ENCODE measurements around the gene ABCA2.
"Not testable (repeated sequence)": the region's sequence is repeated elsewhere in the genome, so short reads cannot be mapped to it uniquely, and the experiment has no call there.

Gene ABCA2

DNA sequence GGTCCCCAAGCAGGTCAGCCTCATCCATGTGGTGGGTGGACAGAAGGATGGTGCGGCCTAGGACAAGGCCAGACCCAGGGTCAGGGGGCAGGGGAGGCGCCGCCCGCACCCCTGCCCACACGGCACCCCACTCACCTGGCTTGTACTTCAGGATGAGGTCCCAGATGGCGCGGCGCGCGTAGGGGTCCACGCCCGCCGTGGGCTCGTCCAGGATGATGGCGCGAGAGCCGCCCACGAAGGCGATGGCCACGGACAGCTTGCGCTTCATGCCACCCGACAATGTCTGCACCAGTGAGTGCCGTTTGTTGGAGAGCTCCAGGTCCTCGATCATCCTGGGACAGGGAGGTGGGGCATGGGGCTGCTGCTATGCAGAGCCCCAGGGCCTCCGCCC, 12.5 kb downstream of the ABCA2 start:
- DNase-seq, result no peak

GRCh38 chr9:137014776-137015539, 13.1 kb downstream of the ABCA2 start:
- no peak for DNase-seq

DNA sequence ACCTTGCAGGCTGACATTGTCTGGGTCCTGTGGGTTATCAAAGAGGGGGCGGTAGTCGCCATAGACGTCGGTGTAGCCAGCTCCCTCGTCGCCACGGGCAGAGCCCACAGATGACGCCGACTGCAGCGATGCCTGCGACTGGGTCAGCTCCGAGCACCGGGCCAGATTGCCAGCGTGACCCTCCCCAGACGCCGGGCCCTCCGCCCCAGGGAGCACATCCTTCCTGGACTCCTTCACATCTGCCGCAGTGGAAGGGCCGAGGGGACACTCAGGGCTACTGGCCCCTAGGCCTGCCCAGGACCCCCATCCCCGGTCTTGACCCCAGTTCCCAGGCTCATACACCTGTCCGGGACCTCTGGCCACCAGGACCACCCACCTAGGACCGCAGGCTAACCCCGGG, 13.9 kb downstream of the ABCA2 start:
- no peak for DNase-seq

- no peak for DNase-seq
These were observed 14.5 kb downstream of the ABCA2 start for GRCh38 chr9:137013571-137013940.

DNA sequence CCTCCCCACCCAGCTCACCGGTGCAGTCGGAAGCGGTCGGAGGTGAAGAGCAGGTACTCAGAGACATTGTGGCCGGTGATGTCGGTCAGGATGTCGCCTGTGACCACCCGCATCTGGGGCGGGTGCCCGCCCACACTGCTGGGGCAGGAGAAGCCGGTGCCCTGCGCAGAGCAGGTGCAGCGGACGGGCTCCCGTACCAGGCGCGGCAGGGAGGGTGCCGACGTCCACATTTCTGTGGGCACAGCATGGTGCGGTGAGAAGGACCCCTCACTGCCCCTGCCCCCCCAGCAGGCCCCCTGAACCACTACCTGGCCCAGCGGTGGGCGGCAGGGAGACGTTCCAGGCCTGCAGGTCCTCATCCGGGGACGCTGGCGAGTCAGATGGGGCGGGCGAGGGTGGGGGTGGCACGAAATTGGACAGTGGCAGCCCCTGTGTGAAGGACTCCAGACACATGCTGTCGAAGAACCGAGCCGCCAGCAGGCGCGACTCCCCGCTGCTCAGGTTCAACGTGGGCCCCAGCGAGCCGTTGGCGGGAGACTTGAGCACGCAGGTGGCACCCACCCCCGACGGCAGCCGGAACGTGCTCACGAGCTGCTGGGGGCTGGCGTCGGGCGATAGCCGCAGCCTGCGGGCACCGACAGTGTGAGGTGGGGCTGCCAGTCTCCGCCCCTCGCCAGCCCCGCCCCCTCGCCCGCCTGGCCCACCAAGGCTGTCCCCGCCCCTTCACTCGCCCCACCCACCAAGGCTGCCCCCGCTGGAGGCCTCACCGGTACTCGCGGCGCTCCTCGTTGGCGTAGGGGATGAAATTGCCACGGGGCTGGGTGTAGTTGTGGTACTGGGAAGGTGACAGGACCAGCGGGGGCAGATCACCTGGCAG, 15.1 kb downstream of the ABCA2 start:
- no peak for DNase-seq

DNA sequence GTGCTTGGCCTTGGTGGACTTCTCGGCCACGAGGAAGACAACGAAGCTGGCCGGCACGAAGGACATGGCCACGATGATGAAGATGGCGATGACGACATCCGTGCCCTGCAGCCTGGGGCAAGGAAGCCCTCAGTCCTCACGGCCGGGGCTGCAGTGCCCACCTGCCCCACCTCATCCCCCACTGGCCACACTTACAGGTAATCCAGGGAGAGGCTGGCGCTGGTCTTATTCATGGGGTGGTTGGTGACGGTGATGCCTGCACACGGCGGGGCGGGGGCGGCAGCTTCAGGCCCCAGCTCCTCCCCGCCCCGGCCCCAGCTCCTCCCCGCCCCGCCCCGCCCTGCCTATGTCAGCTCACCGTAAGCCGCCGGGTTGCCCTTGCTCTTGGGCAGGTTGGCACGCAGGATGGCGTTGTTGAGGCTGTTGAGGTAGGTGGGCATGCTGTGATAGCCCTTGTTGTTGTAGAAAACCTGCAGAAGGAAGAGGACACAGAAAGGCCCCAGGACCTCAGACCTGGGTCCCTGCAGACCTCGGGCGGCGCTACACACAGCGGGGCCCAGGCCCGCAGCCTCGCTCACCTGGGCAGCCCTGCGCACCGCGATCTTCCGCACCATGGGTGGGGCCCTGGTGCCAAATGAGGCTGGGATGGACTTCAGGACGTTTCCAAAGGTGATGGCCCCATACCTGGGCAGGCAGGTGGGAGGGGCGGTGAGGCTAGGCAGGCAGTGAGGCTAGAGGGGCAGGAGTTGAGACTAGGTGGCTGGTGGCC, 15.9 kb downstream of the ABCA2 start:
- DNase-seq, result no peak

DNA sequence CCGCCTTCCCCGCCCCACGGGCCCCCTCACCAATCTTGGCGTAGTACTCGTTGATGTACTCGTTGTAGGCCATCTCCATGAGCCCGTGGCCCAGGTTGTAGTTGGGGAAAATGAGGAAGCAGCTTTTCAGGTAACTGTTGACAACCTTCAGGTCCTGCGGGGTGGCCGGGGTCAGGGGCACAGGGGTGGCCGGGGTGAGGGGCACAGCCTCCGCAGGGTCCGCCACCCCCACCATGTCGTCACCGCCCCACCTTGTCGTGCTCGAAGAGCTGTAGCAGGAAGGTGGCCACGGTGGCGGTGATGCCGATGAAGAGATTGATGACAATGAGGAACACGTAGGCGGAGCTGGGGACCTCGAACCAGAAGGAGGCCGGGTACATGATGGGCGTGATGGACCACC, 16.9 kb downstream of the ABCA2 start:
- DNase-seq, result no peak

DNA sequence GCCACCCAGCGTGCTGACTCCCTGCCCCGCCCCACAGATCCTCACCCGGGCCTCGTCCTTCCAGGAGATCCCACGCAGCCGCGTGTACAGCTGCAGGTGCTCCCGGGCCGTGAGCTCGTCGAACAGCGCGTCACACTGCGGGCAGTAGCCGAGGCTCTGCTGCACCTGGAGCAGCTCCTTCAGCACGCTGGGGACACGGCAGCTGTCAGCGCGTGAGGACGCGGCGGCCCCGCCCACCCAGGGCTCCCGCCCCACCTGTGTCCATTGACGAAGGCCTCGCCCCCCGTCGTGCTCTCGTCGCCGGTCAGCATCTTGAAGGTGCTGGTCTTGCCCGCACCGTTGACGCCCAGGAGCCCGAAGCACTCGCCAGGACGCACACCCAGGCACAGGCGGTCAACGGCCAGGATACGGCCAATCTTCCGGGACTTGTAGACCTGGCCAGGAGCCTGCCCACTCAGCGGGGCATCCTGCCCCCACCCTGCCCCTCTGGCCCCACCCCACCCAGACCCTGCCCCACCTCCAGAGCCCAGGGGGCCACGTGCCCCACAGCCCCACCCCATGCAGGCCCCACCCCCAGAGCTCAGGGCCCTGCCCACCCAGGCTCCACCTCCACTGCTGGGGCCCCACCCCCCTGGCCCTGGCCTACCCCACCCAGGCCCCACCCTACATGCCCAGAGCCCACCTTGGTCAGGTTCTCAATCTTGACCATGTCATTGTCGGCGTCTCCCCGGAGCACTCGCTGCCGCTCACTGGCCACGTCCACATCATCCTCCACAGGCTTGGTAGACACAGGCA, 17.9 kb downstream of the ABCA2 start:
- no peak for DNase-seq

- DNase-seq, result no peak
These were observed 18.8 kb downstream of the ABCA2 start for GRCh38 chr9:137009217-137009616.

DNA sequence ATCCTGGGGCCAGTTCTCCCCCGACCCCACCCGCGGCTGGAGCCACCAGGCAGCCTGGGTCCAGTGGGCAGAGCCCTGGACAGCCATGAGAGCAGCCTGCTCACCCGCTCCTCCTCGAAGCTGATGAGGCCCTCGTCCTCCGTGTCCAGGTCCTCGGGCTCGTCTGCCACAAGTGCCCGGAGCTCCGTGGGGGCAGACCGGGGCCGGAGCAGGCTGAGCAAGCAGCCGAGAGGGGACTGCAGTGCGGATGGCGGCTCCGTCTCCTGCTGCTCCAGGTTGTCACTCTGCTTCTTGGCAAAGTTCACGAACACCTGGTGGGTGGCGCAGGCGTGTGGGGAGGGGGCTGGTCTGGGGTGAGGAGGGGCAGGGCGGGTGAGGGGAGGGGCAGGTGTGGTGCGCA, 19.7 kb downstream of the ABCA2 start:
- no peak for DNase-seq

- DNase-seq, result no peak
These were observed 20.2 kb downstream of the ABCA2 start for GRCh38 chr9:137007816-137008270.

GRCh38 chr9:137007108-137007815, 20.8 kb downstream of the ABCA2 start:
- no peak for DNase-seq

DNA sequence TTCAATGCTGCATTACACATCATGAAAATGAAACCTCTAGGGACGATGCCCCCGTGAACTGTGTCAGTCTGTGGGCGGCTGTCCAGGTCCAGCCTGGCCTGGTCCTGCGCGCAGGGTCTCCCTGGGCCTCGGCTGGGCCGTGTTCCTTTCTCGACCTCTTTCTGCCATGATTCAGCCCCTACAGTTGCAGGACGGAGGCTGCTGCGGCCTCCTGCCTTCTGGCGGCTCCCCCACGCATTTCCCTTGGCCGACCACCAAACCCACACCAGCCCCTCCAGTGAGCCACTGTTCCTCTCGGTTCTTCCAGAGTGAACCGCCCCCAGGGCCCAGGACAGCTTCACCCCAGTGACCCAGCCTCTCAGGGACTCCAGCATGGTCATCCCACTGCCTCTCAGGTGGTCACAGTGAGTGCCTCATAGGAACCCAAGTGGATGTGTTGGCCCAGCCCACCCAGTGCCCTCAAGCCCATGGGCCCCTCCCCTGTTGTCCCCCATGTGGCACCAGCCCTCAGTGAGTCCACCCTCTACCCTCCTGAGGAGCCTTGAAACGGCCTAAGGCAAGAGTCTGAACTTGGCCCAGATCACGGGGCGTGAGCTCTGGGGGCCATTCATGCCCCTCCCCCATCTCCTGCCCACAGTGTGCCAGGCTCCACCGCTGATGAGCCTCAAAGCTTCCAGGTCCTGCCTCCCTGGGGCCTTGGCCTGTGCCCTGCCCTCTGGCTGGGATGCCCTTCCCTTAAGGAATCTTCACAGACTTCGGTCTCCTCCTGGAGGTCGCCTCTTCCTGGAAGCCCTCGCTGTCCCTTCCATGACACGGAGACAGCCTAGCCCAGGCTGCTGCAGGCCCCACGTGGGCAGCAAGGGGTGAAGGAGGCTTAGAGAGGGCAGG, 21.7 kb downstream of the ABCA2 start:
- DNase-seq, result no peak

- DNase-seq, result not testable (repeated sequence)
These were observed 23.8 kb downstream of the ABCA2 start for GRCh38 chr9:137004285-137004684.

DNA sequence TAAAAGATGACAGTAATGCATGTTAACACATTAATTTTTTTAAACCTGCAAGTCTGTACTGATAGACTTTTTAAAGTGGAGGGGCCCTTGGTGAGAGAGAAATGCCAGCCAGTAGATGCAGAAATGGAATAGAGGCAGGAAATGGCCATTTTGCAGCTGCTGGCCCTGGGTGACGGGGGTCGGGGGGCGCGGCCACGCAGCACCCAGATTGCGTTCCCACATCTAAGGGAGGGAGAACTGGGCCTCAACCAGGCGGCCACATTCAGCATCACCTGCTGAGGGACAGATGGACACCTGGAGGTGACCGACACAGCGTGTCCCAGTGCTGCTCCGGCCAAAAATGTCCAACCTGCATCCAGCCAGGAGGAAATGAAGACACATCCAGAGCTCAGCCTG, 25.4 kb downstream of the ABCA2 start:
- no peak for DNase-seq

DNA sequence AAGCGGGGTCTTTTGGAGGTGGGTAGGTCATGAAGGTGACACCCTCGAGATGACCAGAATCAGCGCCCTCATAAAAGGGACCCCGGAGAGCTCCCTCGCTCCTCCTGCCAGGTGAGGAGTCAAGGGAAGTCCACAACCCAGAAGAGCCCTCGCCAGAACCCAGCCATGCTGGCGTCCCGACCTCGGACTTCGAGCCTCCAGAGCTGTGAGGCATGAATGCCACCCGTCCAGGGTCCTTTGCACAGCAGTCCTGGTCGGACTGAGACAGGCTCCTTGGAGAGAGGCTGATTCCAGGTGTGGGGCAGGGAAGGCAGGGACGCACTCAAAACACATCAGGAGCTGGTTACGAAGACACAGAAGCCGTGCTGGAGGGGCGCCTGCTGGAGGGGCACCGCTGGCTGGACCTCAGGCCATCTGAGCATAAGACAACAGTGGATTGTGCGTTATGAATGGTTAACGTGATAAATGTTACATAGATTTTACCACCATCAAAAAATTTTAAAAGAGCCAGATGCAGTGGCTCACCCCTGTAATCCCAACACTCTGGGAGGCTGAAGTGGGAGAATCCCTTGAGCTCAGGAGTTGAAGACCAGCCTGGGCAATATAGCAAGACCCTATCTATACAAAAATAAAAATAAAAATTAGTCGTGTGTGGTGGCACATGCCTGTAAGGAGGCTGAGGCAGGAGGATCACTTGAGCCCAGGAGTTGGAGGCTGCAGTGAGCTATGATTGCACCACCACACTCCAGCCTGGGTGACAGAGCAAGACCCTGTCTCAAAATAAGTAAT, 26.0 kb downstream of the ABCA2 start:
- DNase-seq, result no peak

DNA sequence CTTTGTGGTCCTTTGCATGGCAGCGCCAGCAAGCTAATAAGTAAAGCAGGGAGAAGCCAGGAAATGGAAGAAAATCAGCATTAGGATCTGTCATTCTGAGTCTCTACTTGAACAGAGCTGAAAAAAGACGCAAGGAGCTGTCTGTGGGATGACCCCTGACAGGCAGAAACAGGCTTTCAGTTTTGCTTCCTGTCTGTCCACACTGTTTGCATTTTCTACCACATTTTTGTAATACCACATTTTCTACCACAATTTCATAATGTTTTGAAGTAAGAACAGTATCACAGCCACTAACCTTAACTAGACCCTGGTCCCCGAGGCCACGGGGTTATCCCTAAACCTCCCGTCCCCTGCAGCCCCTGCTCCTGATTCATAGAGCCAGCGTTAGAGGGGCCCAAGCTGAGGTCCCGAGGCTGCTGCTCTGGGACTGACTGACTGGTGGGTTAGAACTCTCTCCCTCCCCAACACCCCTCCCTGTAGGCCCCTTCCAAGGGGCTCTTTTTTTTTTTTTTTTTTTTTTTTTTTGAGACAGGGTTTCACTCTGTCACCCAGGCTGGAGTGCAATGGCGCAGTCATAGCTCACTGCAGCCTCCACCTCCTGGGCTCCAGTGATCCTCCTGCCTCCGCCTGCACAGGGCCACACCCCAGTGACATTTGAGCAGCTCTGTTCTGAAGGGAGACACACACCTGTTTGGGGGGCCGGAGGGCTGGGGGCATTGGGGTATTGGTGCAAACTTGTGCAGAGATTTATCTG, 27.7 kb downstream of the ABCA2 start:
- no peak for DNase-seq

DNA sequence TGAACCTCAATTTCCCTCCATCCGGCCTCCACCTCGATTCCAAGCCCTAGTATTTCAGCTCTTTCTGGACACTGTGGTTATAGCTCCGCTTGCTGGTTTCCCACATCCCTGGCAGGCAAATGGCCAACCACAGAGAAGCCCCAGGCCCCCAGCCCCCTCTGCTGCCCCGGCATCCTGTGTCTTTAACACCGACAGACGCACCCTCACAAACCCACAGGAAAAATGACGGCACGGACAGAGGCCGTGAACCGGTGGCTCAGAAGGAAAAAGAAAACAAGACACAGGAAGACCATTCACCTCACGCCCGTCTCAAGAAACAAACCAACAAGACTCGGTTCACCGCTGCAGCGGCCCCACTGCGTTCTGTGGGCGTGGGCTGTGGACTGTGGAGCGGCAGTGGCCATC, 30.2 kb downstream of the ABCA2 start:
- no peak for DNase-seq

DNA sequence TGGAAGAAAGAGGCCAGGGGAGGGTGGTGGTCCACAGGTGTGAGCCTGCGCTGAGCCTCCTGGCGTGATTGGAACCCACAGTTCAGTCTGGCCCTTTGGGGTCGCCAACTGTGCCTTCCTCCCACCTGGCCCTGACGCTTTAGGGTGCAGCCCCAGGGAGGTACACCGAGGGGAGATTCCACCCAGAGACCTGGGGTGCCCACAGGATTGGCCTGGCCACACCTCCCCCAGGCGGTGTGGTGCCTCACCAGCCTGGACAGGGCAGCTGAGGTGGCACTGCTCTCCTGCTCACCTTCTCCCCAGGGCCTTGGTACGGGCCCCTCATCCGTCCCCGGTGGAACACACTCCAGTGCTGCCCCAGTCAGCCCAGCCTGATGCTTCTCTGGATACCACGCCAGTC, 30.7 kb downstream of the ABCA2 start:
- DNase-seq, result no peak

All from NCI-H187 treated with DMSO at 0.1 percent for 48 hours (cell line).